Activated T-cell treated with anti-CD3 and anti-CD28 coated beads, Interleukin-2, amount 50 U/mL, for 1 hour (primary cell): ENCODE measurements around the gene RGL1.

ENCODE experiments used
- DNase-seq: peaks from one replicate; pipeline ENCODE4 v3.0.0-alpha.2; 2020

The RGL1 gene

DNA sequence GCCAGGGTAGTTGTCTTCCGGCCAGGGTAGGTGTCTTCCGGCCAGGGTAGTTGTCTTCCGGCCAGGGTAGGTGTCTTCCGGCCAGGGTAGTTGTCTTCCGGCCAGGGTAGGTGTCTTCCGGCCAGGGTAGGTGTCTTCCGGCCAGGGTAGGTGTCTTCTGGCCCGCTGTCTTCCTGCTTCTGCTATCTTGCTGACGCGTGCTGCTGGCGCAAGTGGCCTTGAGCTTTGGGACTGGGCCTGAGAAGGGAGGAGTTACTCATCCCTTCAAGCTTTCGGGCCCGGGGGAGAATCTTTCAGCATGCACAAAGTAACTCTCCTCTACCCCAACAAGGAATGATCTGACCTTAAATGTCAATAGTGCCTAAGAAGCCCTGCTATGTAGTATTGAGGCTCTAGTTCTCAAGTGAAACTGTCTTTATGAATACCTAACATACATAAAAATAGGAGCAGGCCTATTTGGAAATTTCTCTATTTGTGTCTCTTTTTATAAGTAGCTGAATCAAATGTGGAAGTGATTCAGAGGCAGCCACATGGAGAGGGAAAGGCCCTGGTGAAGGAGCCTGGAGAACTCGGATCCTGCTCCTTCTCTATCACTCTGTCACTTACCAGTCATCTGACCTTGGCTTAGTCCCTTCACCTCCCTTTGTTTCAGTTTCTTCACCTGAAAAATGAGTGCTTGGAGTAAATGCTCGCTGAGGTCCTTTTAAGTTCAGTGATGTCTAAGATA lies 65.6 kb downstream of the RGL1 start:
- no peak for DNase-seq

DNA sequence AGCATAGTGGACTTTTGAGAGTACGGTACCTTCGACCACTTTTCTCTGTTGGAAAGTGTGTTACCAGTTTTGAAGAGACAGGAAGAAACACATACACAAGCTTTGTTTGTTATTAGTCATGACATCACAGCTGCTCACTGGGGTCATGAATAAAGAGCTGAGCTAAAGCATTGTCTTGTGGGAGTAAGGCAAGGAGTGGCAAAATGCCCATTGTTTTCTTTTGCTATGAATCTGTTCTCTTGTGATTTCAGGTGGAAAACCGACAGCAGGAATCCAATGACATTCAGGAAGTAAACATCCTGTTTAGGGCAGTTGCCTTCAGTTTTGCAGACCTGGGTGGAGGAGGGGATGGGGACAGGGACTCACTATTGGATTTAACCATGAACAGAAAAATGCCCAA lies 66.2 kb downstream of the RGL1 start:
- no peak for DNase-seq

DNA sequence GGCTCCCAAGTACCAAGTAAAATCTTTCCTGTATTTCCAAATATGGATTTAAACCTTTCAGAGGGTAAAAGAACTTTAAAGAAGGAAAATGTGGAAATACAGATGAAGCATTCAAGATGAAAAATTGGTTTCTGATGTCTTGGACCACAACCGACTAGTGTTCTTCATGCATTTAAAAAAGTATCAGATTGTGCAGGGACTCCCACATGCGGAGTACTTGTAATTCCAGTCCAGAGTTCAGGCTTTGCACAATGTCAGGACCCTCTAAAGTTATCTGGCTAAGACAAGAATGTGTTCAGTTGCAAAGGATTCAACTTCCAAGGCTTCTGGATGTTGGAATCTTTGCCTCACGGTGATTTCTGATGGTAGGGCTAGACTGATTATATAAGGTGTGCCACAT lies 66.7 kb downstream of the RGL1 start:
- no peak for DNase-seq

DNA sequence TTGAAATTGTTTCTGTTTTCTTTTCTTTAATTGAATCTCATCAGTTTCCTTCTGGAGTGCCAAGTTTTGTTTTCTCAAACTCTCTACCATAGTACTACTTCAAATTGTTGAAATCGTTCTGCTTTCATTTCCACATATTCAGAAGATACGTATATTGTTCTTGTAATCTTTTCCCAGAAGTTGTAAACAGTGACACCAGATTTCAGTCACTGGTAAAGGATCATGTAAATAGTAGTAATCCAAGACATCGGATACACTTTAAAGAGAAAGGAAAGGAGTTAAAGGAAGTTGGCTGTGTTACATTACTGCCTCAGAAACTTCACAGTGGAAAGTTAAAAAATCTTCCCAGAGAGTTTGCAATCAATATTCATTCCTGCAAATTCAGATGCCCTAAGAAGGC lies 67.5 kb downstream of the RGL1 start:
- DNase-seq, result no peak

DNA sequence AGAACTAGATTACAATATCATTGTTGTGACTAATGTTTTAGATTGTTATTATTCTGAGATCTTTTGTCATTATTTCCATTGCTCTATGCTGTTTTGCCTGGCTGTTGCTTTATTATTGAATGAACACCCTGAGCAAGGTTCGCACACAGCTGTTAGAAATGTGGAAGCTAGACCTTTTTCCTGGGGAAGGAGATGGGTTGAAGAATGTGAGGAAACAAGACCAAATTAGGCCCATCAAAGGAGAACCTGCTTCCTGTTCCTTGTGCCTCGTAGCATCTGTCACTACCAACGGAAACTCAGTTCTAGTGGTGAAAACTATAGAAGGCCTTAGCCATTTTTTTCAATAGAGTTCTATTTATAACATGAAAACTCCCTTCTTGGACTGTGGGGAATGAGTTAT lies 68.7 kb downstream of the RGL1 start:
- DNase-seq, result no peak

DNA sequence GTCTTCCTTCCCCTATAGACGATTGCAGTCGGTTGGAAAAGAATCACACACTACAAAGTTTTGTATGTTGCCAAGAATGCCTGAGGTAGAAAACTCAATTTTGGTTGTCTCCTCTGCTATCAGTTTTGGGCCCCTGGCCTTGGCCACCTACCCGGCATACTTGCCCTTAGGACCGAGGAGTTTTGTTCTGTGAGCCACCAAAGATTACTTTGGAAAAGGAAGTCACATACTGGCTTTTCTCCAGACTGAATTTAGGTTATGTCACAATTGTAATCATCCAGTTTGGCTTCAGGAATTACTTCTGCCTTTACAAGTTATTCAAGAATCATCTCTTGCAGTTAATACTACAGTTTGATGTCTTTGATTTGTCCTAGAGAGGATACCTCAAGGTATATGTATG lies 71.4 kb downstream of the RGL1 start:
- DNase-seq, result no peak

DNA sequence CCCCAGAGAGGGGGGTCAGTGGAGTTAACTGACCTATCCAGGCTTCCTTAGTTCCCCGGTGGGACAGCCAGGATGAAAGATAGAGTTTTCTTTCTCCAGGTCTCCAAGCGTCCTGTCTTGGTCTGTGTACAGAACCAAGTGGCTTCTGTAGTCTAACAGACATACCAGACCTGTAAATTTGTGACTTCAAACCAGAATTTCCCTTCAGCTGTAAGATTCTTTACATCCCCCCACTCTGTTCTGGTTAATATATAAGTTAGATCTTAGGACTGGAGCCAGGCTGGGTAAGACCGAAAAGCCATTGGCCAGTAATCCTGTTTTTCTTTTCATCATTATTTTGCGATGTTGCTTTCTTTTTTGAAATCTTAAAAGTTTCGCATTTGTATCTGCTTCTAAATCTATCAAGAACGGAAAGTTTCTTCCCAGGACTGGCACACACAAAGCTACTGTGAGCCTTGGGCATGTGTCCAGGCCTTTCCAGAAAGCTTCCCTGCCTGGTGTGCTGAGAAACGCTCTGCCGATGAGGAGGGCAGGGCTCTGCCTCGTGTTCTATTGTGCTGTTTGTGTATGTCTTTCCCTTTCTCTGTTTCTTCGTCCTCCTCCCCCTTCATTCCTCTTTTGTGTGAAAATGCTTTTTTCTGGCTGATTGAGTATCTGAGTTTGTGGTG lies 72.3 kb downstream of the RGL1 start:
- DNase-seq, result no peak

DNA sequence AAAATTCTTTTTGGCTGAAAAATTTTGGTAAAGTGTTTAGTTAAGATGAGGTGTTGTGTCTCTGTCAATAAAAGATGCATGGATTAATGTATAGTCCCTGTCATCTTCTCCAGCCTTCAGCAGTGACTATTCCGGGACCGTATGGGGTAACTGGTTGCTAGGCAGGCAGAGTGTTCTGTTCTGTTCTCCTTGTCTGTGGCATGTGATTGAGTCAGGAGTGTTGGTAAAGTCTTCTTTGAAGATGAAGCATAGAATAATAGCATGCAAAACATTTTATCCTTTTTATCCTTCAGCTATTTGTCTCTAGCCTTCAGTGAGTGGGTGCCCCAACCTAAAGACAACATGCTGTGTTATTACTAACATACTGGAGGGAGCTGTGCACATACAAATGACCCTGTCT lies 74.6 kb downstream of the RGL1 start:
- no peak for DNase-seq

DNA sequence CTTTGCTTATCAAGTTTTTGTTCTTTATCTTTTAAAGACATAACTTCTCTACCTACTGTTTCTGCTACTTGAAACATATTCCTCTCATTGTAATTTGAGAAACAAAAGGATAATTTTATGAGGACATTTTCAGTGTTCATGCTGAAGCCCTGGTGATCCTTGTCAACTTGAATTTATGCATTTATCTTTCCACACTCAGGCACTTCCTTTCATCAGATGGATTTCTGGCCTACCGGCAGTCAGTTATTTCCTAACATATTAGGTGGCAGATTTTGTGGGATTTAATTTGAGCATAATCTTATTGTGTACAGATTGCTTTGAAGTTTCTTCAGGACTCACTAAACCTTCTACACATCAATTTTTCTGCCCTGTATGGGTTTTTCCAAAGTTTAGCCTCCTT lies 75.0 kb downstream of the RGL1 start:
- no peak for DNase-seq

DNA sequence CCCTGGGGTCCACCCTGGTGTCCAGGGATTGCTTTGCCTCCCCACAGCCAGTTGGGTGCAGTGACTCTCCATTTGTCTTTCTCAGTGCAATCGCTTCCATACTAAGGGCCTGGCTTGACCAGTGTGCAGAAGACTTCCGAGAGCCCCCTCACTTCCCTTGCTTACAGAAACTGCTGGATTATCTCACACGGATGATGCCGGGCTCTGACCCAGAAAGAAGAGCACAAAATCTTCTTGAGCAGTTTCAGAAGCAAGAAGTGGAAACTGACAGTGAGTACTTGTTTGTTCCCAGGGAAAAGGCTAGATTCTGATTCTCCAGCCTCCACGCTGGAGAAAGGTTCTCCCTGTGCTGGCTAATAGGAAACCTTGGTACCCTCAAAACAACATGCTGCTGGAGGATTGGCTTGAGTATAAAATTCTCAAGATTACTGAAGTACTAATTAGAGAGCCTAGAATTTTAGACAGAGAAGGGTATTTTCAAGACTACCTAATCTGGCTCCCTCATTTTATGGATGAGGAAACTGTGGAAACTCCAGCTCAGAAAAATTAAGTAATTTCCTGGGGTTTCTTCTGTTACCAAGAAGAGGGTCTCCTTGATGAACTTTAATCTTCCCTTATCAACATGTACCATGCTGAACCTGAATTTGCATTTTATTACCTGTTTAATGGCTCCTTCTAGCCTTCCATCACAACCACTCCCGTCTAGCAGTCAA lies 75.8 kb downstream of the RGL1 start:
- DNase-seq, result no peak

DNA sequence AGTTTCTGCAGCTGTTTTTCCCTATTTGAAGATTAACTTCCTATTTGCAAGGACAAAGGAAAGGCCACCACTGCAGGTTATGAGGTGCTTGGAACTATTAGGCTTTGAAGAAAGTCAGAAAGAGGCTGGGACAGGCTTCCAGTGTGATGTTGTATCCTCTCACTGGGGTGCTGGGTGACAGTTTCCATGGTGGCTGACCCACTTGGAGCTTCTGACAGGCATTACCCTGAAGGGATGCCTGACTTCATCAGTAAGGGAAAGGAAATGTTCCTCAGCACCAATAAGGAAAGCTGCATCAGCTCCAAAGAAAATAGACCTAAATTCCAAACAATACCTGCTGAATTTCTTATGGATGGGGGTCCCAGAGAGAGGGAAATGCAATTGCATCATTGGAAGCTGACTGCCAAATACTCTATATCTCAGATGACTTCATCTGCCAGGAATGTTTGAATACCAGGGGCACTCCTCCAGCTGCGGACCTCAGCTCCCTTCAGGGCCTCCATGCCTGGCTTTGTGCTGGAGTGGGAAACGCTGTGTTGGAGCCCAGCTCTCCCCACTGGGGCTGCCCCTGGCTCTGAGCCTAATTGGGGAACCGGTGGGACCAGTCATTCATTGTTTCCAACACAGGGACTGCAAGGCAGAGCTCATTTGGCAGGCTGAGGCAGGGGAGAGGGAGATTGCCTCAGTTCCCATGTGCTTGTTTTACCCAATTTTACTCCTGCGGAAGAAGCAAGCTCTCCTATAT lies 76.6 kb downstream of the RGL1 start:
- DNase-seq, result no peak

DNA sequence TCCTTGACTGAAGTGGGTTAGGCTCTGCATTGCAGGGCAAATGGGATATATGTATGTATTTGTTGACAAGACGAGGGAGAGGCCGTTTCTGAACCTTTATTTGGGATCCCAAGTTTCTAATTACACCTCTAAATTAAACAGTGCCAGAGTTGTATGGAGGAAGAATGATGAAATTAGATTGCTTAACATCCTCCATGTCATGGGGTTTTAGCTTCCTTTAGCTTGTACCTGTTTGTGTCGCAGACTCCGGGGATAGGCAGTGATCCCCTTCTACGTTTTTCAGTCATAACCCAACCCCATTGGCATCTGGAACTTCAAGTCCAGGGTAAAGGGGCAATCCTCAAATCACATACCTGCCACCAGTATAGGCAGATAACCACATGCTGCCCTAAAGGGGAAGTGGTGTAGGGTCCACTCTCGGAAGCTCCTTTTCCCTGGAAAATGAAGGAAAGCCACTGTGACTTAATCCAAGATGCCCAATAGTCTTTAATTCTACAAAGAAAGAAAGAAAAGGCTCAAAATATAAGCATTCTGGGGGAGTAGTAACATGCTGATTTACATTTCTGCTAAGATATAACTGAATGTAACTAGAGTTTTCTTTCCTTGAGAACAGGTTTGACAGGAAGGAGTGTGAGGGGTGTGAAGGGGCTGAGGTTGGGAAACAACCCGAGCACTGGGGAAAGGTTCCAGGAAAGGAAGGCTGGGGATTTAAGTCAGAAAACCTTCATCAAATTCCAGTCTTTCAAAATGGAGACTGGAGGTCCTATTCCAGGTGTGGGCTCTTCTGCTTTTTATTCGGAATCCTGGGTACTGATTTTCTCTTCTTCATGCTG lies 77.6 kb downstream of the RGL1 start:
- no peak for DNase-seq

DNA sequence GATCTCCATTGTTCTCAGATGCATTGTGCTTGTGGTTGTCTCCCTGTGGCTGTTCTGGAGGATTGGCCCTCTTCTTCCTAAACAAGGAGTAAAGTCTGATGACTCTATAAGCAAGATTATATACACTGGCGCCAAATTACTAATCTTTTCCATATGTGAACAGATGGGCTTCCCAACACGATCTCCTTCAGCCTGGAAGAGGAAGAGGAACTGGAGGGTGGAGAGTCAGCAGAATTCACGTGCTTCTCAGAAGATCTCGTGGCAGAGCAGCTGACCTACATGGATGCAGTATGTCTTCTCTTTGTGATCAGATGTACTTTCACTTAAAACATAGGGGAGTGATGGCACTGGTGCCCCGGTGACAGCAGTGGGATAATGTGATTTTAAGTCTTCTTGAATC lies 78.7 kb downstream of the RGL1 start:
- no peak for DNase-seq

DNA sequence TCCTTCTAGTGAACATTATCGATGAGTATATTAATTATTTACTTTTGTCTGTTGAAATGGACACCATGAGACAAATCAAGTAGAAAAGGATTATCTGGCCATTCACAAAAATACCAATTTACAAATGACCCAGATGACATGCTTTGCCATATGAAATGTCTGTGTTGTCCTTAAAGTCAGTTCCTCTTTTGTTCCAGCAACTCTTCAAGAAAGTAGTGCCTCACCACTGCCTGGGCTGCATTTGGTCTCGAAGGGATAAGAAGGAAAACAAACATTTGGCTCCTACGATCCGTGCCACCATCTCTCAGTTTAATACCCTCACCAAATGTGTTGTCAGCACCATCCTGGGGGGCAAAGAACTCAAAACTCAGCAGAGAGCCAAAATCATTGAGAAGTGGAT lies 79.6 kb downstream of the RGL1 start:
- no peak for DNase-seq

DNA sequence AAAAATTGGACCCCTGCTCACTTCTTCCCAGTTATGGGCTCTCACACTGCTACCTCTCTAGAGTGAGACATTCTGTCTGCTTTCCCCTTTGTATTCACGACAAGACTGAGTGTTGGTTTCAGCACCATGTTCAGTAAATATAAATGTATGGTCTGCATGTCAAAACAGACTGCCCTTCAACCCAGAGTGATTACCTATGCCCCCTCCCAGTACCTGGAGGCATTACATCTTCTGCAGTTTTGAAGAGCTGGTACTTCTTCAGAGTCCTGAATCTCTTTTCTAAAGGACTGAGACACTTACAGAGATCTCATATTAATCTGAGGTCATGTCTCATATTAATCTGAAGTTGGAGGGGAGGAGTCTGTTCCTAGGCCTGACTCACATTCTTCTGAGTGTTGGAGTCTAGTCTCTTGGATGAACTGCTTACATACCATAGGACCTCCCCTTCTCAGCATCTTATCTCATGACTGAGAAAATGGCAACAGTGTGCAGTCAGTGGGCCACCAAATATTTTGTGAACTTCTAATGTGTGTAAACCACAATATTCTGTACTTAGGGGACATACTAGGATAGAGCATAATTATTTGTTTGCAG lies 80.3 kb downstream of the RGL1 start:
- DNase-seq, result no peak

DNA sequence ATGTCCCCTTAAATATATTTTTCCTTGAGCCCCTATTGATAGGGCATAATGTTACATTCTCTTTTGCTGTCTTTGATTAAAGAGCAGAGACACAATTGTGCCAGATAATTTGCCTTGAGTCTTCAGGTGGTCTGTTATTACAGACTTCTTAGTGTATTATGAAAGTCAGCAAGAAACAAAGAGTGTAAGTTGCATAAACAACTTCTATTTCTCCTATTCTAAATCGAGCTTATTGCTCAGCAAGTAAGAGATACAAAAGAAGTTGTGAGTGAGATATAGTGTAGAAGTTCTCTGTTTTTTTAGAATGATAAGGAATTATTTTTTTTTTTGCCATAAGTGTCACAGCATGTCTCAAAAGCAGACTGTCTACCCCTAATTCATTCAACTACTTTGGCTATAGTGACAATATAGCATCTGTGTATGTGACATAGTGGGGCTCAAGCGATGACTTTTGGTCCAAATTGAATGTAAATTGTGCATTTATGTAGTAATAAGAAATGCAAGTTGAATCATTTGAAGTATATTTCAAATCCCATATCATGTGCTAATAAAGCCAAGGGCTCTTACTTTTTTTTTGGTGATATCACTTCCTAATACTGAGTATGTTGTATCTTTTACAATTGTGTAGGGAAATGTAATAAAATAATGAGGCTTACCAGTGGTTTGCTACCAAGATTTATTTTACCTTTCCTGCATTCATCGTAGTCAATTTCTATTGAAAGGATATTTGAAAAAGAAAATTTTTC lies 81.3 kb downstream of the RGL1 start:
- no peak for DNase-seq

DNA sequence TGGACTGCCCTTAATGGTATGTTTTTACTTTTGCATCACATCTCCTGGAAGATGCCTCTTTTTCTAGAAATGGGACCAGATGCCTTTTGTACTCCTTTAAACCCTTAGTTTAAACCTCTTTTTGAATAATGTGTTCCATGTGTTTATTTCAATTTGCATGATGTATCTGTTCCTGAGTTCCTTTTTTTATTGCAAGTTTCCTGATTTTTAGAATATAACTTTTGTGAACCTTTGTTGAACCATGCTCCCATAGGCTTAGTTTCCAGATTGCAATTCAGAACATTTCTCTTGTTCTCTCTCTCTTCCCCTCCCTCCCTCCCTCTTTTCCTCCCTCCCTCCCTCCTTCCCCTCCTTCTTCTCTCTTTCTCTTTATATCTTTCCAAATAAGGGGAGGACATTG lies 81.9 kb downstream of the RGL1 start:
- DNase-seq, result no peak

DNA sequence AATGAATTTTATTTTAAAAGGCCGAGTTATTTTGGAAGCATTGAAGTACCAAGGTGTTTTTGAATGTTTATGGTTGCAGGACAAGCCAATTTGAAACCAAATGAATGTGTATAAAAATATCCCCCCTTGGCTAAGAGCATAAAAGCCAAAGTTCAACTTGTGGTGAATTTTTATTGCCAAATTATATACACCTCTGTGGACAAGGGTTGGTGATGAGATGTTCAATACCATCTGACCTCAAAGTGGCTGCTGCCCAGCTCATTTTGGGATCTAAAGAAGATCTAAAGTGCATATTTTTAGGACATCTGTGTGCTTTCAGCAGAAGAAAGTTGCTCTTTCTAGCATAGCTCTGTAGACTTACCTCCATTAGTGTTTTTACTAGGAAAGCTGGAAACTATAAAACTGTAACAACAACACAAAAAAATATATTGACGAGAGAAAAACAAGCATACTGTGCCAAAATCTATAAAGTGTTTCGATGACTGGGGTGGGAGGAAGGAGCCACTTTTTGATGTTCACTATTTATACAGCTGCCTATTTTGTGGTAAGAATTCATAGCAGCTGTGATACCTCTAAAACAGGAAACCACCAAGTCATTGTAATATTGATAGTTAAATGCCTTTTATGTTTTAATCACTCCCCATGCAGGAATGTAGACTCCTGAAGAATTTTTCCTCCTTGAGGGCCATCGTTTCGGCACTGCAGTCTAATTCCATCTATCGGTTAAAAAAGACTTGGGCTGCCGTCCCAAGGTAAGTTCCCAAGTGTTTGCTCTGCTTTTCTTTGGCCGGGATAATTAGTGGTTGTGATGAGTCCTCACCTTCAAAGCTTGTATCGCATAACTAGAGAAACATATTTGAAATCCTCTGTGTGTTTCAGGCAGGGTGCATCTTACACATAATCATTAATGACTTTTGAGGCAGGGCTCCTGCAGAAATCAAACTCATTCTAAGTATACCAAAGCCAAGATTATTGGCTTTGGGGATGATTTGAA lies 83.2 kb downstream of the RGL1 start:
- no peak for DNase-seq

DNA sequence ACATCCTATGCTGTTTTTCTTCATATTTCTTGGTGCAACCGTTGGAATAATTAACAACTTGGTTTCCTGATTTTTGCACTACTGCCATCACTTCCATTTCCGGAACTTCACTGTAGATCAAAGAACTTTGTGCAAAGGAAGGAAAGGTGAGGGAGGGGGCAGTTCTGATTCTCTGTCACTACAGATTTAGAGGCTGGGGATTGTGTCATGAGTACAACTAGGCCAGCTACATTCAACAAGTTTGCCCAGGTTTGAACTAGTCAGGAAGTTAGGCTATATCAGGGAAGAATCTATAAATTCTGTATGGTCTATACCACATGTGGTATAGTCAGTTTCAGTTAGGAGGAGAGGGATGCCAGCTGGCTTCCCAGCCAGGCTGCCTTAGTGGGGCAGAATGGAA lies 84.2 kb downstream of the RGL1 start:
- DNase-seq, result no peak

DNA sequence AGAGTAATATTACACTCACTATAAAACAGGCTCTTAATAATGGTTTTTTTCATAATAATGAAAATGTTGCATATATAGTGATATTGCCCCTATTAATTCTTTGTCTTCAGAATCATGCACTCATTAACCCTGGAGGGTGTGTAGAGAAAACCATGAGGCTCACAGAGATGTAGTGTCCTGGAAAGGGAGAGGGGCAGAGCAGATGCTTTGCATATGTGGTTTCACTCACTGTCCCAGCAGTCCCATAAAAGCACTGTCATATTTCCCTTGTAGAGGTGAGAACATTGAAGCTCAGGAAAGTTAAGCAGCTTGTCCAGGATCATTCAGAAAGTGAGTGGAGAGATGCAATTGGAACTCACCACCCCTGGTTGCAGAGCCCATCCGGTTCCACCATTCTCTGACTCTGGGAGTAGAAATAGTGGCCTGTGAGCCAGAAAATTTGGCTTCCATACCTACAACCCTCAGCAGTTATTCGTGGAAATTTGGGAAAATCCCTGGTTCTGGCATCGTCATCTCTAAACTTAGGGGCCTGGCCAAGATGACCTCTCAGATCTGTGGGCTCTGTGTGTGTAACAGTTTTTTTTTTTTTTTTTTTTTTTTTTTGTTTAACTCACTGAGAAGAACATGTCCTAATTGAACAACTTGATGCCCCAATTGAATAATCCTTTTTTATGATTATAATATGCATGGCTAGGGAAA lies 86.4 kb downstream of the RGL1 start:
- DNase-seq, result no peak
